ENCODE data around the gene MX2.

Gene MX2

DNA sequence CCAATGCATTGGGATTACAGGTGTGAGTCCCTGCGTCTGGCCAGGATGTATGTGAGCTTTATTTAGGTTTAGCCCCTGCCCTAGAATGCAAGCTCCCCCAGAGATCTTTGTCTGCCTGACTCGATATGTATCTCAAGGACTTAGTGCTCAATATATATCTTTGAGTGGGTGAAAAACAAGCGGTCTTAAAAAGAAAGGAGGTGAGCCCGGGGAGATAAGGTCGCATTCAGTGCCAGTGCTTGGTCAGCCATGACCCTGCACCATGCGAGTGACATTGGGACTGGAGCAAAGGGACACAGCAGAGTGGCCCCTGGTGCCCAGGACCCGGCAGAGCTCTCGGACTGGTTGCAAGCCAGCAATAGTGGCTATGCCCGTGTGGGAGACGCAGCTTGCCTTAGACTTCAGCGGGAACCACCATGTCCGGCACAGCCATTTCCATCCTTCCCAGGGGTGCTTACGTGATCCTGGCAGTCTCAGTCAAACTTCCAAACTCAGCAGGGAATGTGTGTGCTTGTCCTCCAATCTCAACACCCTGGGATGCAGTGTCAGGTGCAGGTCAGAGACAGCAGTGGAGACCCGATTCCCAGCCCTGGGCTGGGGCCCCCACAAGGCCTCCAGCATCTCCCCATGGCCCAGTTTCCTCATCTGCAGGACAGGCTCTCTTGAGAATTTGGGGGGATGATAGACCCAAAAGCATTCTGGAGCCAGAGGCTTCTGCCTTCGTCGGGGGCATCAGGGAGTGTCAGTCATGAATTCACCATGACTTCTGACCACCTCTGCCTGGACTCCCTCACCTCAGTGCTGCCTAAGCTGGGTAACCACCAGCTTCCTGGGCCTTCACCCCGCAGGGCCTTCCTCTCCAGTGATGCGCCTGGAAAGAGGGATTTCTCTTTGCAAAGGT is 1.8 kb downstream of the MX2 start:
- no peak for DNase-seq (ENCODE audit: low read depth, low spot score)

GRCh38 chr21:41364308-41364707 is 2.5 kb downstream of the MX2 start:
- no peak for DNase-seq (ENCODE audit: low read depth, low spot score)

DNA sequence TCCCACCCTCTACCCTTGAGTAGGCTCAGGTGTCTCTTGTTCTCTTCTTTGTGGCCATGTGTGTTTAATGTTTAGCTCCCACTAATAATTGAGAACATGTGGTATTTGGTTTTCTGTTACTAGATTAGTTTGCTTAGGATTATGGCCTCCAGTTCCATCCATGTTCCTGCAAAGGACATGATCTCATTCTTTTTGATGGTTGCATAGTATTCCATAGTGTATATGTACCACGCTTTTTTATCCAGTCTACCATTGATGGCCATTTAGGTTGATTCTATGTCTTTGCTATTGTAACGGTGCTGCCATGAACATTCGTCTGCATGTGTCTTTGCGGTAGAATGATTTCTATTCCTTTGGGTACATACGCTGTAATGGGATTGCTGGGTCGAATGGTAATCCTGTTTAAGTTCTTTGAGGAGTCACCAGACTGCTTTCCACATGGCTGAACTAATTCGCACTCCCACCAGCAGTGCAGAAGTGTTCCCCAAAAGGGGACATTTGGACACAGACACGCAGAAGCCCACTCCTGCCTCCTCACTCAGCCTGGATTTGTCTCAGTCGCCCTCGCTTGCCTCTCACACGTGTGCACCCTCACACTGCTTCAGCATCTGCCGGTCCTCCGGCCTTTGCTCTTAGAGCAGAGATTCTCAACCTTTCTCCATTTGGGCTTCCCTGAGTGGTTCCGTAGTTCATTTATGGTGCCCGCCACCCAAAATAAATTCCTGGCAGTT is 3.7 kb downstream of the MX2 start:
- DNase-seq (ENCODE audit: low read depth, low spot score), result no peak

DNA sequence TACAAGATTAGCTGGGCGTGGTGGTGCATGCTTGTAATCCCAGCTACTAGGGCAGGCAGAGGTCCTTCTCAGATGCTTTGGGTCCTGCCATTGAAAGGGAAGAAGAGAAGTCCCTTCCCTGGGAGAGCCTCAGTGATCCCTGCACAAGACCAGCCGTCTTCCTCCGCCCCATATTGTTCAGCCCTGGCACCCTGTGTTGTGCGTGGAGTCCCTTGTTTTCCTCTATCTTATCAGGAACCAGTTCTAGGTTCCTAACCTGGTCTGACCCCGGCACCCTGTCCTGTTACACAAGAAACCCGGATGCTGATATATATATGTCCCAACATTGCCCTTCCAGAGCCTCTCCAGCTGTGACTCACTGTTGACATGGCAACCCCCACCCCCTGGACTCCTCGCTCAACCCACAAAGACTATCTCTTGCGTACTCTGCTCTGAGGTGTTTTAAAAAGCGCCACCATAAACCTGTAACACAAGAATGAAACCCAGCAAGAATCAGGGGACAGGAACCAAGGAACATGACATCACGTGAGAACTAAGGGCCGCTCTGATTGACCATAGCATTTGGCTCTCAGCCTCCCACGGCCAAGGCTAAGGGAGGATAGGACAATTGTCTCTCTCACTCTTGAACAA is 4.8 kb downstream of the MX2 start:
- no peak for DNase-seq (ENCODE audit: low read depth, low spot score)

DNA sequence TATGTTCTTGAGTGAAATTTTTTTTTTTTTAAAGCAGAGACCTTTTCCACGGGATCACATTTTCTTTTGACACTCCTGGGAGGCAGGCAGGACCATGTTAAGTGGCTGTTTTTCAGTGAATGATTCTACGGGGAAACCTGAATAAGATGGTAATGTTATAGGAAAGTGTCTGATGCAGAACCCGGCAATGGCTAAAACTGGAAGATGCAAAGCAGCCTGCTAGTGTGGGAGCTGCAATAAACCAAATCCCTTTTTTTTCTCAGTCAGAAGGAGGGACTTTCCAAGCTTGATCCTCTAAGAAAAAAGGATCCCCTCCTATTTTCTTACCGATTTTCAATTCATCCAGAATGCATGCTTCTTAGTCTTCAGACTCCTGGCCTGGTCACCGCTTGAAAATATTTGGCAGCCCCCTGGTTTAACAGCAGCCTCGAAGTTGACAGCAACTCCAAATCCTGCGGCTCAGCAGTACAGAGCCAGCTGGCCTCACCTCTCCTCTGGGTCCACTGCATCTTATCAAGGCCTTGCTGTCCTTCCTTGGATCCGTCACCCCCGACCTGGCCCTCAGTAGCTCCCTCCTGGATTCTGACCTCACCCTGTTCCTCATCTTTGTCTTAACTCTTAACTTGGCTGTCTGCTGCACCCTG is 5.6 kb downstream of the MX2 start:
- no peak for DNase-seq (ENCODE audit: low read depth, low spot score)

GRCh38 chr21:41367945-41368734 is 6.3 kb downstream of the MX2 start:
- DNase-seq (ENCODE audit: low read depth, low spot score), result no peak

- DNase-seq (ENCODE audit: low read depth, low spot score), result no peak
These were observed 6.9 kb downstream of the MX2 start for GRCh38 chr21:41368735-41369104.

DNA sequence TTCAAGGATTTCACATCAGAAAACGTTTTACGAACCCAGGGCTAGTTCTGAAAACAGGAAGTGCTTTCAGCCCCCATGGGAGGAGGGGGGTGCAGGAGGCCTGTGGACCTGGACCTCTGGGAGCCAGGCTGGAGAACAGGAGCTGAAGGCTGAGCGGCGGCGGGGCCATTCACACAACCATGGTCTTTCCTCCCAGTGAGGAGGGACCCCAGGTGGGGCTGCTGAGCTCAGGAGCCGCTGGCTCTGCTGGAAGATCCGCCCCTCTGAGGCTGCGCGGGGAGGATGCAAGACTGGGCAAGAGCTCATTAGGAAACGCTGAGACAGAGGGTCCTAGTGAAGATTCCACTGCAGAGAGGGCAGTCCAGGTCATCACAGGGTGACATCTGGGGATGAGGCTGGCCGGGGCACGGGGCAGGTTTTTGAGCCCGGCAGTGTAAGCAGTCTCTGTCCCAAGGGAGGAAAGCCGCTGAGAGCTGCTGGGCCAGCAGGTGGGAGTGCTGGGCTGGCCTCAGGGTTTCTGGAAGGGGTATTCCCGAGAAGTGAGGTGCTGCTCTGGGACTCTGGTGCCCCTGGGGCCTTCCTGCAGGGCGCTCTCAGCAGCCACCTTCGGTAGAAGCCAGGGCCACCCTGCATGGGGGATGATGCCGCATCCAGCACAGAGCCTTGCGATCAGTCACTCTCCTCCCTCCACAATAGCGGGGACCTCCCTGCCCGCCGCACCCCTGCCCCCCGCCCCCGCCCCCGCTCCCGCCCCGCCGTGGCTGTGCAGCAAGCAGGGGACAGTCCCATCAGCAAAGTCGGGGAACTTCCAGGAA is 7.5 kb downstream of the MX2 start:
- DNase-seq (ENCODE audit: low read depth, low spot score), result no peak

DNA sequence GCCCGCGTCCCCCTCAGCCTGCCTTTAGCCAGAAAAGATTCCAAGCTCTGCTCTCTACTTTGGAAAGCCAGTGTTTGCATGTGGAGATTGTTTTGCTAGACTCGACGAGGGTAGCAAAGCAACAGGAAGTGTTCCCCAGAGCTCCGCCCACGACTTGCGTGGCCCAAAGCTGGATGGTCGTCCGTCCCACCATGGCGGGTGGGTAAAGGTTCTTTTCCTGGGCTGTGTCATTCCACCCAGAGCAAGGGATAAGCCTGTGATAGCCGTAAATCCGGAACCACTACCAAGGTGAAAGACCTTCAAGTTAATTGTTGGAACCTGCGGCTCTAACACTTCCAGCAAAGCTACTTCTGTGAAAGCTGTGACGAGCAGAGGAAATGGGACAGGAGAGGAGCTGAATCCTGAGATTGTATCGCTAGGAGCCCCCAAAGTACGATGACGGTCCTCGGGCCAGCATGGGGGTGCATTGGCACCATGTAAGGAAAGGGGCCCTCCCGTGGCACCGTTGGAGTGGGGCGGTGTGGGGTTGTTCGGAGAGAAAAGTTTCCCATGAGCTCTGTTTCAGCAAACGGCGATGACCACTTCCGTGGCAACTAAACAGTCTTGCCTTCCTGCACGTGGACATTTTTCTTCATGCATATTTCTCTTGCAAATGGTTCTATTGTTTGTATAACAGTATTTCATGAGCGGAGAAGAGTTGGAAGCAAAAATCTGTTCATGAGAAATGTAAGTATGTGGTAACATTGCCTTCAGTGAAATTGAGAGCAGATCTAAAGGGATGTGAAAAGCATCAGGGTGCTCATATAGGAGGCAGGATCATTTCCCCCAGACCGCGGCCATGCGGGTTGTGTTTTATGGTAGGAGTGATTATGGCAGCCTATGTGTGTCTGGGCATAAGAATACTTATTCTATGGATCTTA is 8.4 kb downstream of the MX2 start:
- DNase-seq (ENCODE audit: low read depth, low spot score), result no peak

- no peak for DNase-seq (ENCODE audit: low read depth, low spot score)
These were observed 9.2 kb downstream of the MX2 start for GRCh38 chr21:41370840-41371684.

GRCh38 chr21:41371685-41372030 is 9.8 kb downstream of the MX2 start:
- no peak for DNase-seq (ENCODE audit: low read depth, low spot score)

GRCh38 chr21:41373253-41373652 is 11.4 kb downstream of the MX2 start:
- no peak for DNase-seq (ENCODE audit: low read depth, low spot score)

DNA sequence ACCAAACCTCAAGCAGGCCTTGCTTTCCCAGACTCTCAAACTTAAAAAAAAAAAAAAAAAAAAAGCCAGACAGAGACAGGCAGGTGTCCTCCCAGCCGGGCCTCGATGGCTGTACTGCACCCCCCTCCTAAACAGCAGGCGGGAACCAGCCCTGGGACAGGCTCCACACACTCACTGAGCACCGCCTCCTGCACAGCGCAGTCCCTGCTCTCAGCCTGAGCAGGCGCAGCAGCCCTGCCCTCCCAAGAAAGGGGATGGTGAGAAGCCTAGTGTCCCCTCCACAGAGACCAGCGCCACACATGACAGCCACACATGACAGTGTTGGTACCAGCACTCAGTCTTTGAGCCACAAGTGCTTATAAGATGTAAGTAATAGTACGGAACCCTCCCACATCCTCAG is 11.9 kb downstream of the MX2 start:
- DNase-seq (ENCODE audit: low read depth, low spot score), result no peak

DNA sequence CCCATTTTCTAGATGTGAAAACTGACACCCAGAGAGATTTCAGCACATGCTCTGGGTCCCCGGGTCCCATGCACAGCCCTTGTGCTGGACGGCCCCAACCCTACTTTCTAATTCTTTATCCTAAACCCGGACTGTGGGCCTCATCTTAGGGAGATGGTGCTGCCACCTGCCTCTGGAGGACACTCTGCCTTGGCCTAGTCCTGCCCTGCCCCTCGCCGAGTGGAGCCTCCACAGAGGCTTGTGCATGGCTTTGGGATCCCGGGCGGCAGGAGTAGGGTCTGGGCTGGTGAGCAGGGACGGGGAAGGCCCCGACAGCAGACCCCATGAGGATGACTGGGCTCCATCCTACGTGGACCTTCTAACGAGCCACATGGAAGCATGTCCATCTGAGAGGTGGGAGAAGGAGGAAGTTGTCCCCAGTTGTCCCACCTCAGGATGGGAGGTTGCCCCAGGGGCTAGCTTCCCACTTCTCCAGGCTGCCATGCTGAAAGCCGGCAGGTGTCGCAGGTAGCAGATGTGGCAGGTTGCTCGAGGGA is 12.4 kb downstream of the MX2 start:
- no peak for DNase-seq (ENCODE audit: low read depth, low spot score)

GRCh38 chr21:41374867-41375533 is 13.2 kb downstream of the MX2 start:
- no peak for DNase-seq (ENCODE audit: low read depth, low spot score)

DNA sequence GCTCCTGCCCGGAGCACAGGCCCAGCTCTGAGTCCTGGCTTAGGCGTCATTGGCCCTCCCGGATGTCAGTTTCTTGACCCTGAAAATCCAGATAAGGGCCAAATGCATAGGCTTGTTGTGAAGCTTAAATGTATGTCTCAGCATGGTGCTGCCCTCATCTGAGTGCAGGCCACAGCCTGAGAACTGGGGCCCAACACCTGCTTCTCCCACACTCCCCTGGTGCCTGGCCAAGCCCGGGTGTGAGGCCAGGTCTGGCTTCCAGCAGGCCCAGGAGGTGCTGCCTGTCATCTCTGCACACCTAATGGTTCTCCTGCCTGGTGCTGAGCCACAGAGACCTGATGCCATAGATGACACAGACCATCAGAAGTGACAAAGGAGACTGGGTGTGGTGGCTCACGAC is 14.0 kb downstream of the MX2 start:
- no peak for DNase-seq (ENCODE audit: low read depth, low spot score)

DNA sequence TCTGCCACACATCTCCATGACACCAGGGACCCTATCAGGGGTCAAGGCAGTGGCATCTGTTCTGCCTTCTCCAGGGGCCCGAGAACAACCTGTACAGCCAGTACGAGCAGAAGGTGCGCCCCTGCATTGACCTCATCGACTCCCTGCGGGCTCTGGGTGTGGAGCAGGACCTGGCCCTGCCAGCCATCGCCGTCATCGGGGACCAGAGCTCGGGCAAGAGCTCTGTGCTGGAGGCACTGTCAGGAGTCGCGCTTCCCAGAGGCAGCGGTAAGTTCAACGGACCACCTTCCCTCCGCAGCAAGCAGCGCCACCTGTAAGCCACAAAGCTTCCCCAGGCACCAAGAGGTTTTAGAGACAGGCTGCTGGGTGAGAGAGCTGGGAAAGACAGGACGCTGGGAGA is 15.9 kb downstream of the MX2 start:
- DNase-seq (ENCODE audit: low read depth, low spot score), result no peak

DNA sequence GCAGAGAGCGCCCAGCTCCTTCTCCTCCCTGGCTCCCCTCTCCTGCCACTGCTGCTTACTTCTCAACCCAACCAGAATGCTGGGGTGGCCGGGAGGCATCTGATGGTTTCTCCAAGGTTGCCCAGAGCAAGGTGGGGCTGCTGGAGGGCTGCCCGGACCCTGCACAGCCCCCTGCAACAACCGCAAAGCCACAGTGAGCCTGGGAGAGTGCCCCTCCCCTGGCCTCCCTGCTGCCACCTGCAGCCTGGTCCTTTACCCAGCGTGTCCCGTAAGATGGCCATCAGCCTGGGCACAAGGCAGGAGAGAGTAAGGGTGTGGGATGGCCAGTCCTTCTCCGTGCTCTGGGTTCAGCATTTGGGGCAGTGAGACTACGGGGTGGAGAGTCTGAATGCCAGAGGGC is 17.0 kb downstream of the MX2 start:
- DNase-seq (ENCODE audit: low read depth, low spot score), result no peak

Measured in activated CD4-positive, CD25-positive, alpha-beta regulatory T cell treated with anti-CD3 and anti-CD28 coated beads, Interleukin-2, amount 50 U/mL, for 16 hours (primary cell).